ENCODE results near the gene EML6.

DNA sequence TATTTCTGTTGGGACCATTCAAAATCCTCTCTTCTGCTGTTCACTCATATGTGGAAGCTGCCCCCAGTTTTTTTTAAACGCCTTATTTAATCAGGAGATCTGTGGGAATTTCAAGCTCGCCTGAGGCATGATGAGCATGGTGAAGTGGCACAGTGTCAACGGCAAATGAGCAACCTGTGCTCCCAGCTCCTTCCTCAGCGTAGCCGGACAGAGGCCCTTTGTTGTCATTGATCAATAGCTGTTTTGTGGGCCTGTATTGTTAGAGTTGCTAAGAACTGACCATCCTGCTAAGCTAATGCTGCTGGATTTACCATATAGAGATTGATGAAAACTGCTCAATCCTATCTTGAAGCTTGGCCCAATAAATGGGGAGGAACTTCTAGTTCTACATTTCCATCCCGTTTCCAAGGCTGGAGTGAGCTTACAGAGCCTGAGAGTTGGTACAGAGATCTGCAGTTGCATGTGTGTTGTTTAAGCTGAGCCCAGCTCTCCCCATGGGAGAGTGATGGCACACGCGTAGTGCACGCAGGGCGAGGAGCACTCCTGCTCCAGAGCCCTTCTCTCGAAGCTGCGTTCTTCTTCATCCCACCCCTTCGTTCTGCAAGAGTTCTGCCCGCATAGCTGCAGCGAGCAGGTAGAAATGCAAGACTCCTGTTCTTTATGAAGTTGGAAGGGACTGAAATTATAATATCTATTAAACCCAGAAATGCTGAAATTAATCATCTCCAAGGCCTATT lies 218.0 kb downstream of the EML6 start:
- TF ChIP-seq, protein P1, sequence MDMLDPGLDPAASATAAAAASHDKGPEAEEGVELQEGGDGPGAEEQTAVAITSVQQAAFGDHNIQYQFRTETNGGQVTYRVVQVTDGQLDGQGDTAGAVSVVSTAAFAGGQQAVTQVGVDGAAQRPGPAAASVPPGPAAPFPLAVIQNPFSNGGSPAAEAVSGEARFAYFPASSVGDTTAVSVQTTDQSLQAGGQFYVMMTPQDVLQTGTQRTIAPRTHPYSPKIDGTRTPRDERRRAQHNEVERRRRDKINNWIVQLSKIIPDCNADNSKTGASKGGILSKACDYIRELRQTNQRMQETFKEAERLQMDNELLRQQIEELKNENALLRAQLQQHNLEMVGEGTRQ (IDR thresholded peaks at IDR 0.05; ENCODE audit: low read length) = no peak
- TF ChIP-seq HDAC6 (IDR thresholded peaks at IDR 0.05; ENCODE audit: low read depth, low read length) (no peak), SIN3A (conservative IDR thresholded peaks at IDR 0.05 in 1 of 2, IDR thresholded peaks at IDR 0.05 in 1 of 2; ENCODE audit: low read depth in 1 of 2, low read length in 2 of 2) (no peak), RAD21 (IDR thresholded peaks at IDR 0.05 in 1 of 2, conservative IDR thresholded peaks at IDR 0.05 in 1 of 2; ENCODE audit: low read depth in 2 of 2, low read length in 2 of 2) (no peak), RXRA (IDR thresholded peaks at IDR 0.05; ENCODE audit: insufficient read depth, low read depth, low read length) (no peak), POLR2A (IDR thresholded peaks at IDR 0.05; ENCODE audit: control extremely low read depth in 1 of 2, low read depth in 2 of 2, low read length in 2 of 2) (no peak), EP300 (IDR thresholded peaks at IDR 0.05; ENCODE audit: borderline replicate concordance in 1 of 2, low read depth in 2 of 2, low read length in 2 of 2) (no peak), RFX5 (IDR thresholded peaks at IDR 0.05; ENCODE audit: borderline replicate concordance, low read depth, low read length) (no peak), HDAC2 (IDR thresholded peaks at IDR 0.05; ENCODE audit: borderline replicate concordance in 1 of 2, low read depth in 2 of 2, low read length in 2 of 2) (no peak), CBX5 (IDR thresholded peaks at IDR 0.05; ENCODE audit: low read depth, low read length) (no peak)
- TF ChIP-seq, protein P2, sequence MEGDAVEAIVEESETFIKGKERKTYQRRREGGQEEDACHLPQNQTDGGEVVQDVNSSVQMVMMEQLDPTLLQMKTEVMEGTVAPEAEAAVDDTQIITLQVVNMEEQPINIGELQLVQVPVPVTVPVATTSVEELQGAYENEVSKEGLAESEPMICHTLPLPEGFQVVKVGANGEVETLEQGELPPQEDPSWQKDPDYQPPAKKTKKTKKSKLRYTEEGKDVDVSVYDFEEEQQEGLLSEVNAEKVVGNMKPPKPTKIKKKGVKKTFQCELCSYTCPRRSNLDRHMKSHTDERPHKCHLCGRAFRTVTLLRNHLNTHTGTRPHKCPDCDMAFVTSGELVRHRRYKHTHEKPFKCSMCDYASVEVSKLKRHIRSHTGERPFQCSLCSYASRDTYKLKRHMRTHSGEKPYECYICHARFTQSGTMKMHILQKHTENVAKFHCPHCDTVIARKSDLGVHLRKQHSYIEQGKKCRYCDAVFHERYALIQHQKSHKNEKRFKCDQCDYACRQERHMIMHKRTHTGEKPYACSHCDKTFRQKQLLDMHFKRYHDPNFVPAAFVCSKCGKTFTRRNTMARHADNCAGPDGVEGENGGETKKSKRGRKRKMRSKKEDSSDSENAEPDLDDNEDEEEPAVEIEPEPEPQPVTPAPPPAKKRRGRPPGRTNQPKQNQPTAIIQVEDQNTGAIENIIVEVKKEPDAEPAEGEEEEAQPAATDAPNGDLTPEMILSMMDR (IDR thresholded peaks at IDR 0.05; ENCODE audit: control extremely low read depth in 1 of 3, insufficient read depth in 1 of 3, low read depth in 1 of 3, low read length in 3 of 3) = no peak
